Middle frontal gyrus (tissue), 1 donor: ENCODE results near the gene BDKRB1.
"Not testable (repeated sequence)": the region's sequence is repeated elsewhere in the genome, so short reads cannot be mapped to it uniquely, and the experiment has no call there.

ENCODE experiments used
- DNase-seq: peaks from one replicate; pipeline ENCODE4 v3.0.0-alpha.2; 2015; ENCODE audit warnings: low spot score; ENCODE audit errors: extremely low spot score

BDKRB1 gene

GRCh38 chr14:96233661-96234060, 22.3 kb upstream of the BDKRB1 start:
- DNase-seq: no peak

GRCh38 chr14:96235426-96235825, 20.6 kb upstream of the BDKRB1 start:
- no peak for DNase-seq

GRCh38 chr14:96237641-96238040, 18.4 kb upstream of the BDKRB1 start:
- DNase-seq: no peak

GRCh38 chr14:96238676-96239265, 17.2 kb upstream of the BDKRB1 start:
- no peak for DNase-seq

GRCh38 chr14:96239711-96240141, 16.3 kb upstream of the BDKRB1 start:
- no peak for DNase-seq

DNA sequence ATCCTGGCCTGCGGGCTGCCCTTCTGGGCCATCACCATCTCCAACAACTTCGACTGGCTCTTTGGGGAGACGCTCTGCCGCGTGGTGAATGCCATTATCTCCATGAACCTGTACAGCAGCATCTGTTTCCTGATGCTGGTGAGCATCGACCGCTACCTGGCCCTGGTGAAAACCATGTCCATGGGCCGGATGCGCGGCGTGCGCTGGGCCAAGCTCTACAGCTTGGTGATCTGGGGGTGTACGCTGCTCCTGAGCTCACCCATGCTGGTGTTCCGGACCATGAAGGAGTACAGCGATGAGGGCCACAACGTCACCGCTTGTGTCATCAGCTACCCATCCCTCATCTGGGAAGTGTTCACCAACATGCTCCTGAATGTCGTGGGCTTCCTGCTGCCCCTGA, 15.4 kb upstream of the BDKRB1 start:
- no peak for DNase-seq

GRCh38 chr14:96242126-96242525, 13.9 kb upstream of the BDKRB1 start:
- DNase-seq: no peak

DNA sequence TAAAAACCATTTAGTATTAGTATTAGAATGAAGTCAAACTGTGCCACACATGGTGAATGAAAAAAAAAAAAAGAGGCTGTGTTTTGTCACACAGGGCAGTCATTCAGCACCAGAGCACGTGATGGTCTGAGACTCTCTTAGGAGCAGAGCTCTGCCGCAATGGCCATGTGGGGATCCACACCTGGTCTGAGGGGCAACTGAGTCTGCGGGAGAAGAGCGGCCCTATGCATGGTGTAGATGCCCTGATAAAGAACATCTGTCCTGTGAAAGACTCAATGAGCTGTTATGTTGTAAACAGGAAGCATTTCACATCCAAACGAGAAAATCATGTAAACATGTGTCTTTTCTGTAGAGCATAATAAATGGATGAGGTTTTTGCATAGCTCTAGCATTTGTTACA, 12.2 kb upstream of the BDKRB1 start:
- DNase-seq: no peak

DNA sequence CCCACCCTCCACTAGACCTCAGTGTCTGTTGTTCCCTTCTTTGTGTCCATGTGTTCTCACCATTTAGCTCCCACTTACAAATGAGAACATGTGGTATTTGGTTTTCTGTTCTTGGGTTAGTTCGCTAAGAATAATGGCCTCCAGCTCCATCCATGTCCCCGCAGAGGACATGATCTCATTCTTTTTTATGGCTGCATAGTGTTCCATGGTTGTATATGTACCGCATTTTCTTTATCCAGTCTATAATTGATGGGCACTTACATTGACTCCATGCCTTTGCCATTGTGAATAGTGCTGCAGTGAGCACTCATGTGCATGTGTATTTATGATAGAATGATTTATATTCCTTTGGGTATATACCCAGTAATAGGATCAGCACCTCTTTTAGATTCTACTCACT, 10.9 kb upstream of the BDKRB1 start:
- not testable (repeated sequence) for DNase-seq

- DNase-seq: no peak
Observed at GRCh38 chr14:96245710-96246538, 10.1 kb upstream of the BDKRB1 start.

- DNase-seq: no peak
Observed at GRCh38 chr14:96246539-96246847, 9.5 kb upstream of the BDKRB1 start.

GRCh38 chr14:96247031-96247430, 9.0 kb upstream of the BDKRB1 start:
- no peak for DNase-seq

GRCh38 chr14:96249029-96249428, 7.0 kb upstream of the BDKRB1 start:
- DNase-seq: no peak

GRCh38 chr14:96250485-96250884, 5.5 kb upstream of the BDKRB1 start:
- no peak for DNase-seq

GRCh38 chr14:96251656-96252155, 4.3 kb upstream of the BDKRB1 start:
- DNase-seq: no peak

DNA sequence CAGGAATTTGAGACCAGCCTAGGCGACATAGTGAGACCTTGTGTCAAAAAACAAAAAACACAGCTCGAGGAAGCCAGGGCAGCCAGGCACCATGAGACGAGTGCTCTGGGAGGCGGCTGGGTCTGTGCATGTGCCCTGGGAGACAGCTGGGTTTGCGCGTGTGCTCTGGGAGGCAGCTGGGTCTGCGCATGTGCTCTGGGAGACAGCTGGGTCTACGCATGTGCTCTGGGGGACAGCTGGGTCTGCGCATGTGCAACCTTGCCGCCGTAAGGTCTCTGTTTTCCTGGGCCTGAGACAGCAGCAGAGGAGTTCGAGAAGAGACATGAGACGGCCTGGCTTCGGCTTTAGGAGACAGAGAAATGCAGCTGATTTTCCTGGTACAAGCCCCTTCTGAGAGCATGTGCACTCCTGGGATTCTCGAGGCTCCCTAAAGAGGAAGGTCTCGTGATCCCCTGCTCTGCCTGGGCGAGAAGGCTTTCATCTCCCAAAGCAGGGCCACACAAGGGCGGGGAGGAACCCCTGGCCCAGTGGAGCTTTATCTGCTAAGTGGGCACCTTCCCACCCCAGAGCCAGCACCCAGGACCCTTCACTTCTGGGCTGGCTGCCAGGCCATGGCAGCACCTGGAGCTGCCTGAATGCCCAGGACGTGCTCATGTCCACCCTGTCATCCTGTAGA, 3.5 kb upstream of the BDKRB1 start:
- DNase-seq: no peak

DNA sequence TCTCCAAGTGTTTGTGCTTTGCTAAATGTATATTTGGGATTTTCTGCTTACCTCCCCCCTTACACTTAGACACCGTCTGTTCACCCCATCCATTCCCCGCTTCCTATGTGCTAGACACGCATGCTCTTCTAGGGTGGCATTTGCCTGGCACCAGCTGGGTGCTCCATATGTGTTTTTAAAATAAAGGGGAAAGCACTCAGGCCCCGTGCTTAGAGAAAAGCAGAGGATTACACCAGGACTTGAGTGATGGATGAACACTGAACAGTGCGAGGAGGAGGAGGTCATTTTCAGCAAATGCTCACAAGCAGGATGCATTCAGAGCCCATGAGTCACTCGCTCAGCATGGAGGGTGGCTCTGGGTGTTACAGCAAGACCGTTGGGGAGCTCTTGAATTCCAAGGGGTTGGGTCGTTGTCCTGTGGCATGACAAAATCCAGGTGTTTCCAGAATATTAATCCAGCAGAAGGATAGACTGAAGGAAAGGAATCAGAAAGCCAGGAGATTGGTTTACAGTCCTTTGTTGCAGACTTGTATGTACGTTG, 2.9 kb upstream of the BDKRB1 start:
- no peak for DNase-seq

DNA sequence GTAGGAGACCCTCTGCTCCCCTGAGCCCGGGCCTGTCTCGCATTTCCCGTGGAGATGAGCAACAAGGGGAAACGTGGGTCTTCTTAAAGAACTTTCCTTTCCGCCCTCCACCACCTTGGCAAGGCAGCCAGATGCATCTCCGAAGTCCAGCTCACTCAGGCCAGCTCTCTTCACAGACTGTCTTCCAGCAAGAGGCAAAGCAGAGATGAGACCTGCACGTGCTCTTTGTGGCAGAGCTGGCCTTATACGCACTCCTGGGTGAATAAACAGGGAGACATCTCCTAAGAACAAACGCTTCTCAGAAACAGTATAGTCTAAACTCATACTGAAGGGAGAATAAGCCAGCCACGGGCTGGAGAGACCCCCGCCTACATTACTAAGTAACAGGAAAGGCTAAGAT, 1.3 kb upstream of the BDKRB1 start:
- DNase-seq: no peak

DNA sequence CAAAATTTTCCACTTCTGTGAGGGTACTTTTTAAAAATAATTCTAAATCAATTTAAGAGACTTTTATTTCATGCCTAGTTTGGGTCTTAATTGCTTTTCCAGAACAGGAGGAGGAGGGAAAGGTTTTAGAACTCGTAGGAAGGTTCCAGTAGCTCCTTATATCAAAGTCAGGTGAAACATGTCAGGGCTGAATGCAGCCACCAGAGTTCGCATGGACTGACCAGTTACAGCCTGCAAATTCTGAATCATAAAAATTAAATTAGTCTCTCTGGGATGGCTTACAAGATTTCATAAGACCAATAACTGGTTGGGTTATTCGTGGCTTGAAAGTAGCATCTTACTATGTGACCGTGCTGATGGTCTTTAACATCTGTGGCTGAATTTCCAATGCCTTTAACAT, 397 bp downstream of the BDKRB1 start:
- DNase-seq: no peak

GRCh38 chr14:96257056-96257455, 1.0 kb downstream of the BDKRB1 start:
- no peak for DNase-seq

GRCh38 chr14:96257900-96258299, 1.9 kb downstream of the BDKRB1 start:
- DNase-seq: no peak

DNA sequence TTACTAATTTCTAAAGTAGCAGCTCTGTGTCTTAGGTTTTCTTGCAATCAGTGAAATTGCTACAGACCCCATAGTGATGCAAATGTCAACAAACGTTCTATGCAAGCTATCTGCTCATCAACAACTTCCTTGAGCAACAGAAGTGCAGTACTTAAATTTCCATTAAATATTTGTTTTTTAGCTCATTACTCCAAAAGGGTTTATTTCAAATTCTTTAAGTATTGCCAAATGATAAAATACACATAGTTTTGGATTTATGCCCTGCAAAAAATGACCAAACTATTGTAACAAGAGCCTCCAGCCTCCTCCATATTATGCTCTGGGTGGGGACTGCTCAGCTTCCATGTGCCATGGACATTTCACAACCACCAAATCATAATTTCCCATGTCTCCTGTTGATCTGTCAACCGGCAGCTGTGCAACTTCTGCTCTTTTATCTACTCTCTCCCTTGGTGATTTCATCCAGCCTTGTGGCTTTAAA, 4.4 kb downstream of the BDKRB1 start:
- DNase-seq: no peak
